GM23338 (cell line): ENCODE results near the gene LRRFIP2.

Source experiments
- CREB1 ChIP-seq: fragments of 250-450 bp; sonication (Bioruptor Pico); IDR thresholded peaks from 2 replicates; pipeline ENCODE4 v1.5.0; 2020; ENCODE audit warnings: low read depth, mild to moderate bottlenecking, moderate library complexity
- CTCF ChIP-seq, 2 experiments: fragments of 200-600 bp in 1 of 2; sonication (generic) in 1 of 2; conservative IDR thresholded peaks; 2 replicates each; pipeline versions ENCODE4 v1.5.1 to v1.6.1; 2016 to 2017; ENCODE audit warnings: antibody characterized with exemption in 2 of 2, low read depth in 2 of 2, mild to moderate bottlenecking in 2 of 2, moderate library complexity in 1 of 2
- EZH2 ChIP-seq: fragments of 200-600 bp; sonication (generic); IDR thresholded peaks from one replicate; pipeline ENCODE4 v1.8.0; 2017; ENCODE audit warnings: antibody characterized with exemption, mild to moderate bottlenecking, low read depth; ENCODE audit not compliant: unreplicated experiment
- EZH2phosphoT487 ChIP-seq: fragments of 200-600 bp; sonication (generic); IDR thresholded peaks from one replicate; pipeline ENCODE4 v1.8.1; 2018; ENCODE audit warnings: antibody characterized with exemption; ENCODE audit not compliant: unreplicated experiment
- NANOG ChIP-seq: IDR thresholded peaks from 2 replicates; pipeline ENCODE4 v1.6.1; 2016; ENCODE audit warnings: antibody characterized with exemption, borderline replicate concordance
- POLR2AphosphoS5 ChIP-seq: IDR thresholded peaks from 2 replicates; pipeline ENCODE4 v1.6.1; 2016; ENCODE audit warnings: antibody characterized with exemption, low read depth
- REST ChIP-seq: IDR thresholded peaks from one replicate; pipeline ENCODE4 v1.6.1; 2018; ENCODE audit warnings: antibody characterized with exemption; ENCODE audit not compliant: unreplicated experiment

DNA sequence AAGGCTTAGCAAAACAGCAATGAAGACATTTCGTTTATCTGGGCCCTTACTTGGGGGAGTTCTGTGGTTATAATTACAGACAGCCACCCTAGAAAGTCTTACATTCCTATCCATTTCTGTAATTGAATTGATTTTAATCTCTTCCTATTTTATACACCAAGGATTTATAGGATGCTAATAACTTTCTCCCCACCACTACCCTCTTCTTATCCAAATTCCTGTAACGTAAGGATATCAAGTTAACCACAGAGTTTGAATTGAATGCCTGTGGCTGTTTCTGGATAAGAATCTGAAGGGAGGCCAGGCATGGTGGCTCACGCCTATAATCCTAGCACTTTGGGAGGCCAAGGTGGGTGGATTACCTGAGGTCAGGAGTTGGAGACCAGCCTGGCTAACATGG is 102.5 kb downstream of the LRRFIP2 start:
- TF ChIP-seq CREB1 (CRISPR knock-in tag) (no peak), CTCF (conservative IDR thresholded peaks at IDR 0.05; ENCODE audit: low read depth in 2 of 2) (no peak), POLR2AphosphoS5 (no peak), NANOG (no peak), EZH2phosphoT487 (no peak), EZH2 (no peak), REST (no peak)
